GM12878 (cell line): ENCODE measurements around the gene GET3. TPM values are rescaled to one million over a fixed set of nuclear protein-coding genes. Genes with fewer than 3 reads are reported as not detected.

ENCODE experiments used
- CHD2 ChIP-seq: IDR thresholded peaks from 2 replicates; pipeline ENCODE4 v1.6.1; 2011; ENCODE audit warnings: low read depth, low read length, improper control_type of control experiment, borderline replicate concordance
- CHD4 ChIP-seq: fragments of 200-600 bp; sonication (generic); IDR thresholded peaks from 2 replicates; pipeline ENCODE4 v1.6.1; 2016; ENCODE audit warnings: mild to moderate bottlenecking
- CREM ChIP-seq: IDR thresholded peaks from 2 replicates; pipeline ENCODE4 v1.6.1; 2014; ENCODE audit warnings: antibody characterized with exemption, low read depth
- DPF2 ChIP-seq: fragments of 450-650 bp; IDR thresholded peaks from 2 replicates; pipeline ENCODE4 v1.6.1; 2017; ENCODE audit warnings: mild to moderate bottlenecking
- EP300 ChIP-seq, 2 experiments: fragments of 150-350 bp in 1 of 2; IDR thresholded peaks; 2 replicates each; pipeline ENCODE4 v1.6.1; 2011 to 2012; ENCODE audit warnings: low read depth in 2 of 2, low read length in 2 of 2, borderline replicate concordance in 1 of 2, improper control_type of control experiment in 1 of 2, inconsistent platforms in 1 of 2; ENCODE audit not compliant: control insufficient read depth in 1 of 2
- GABPA ChIP-seq: IDR thresholded peaks from 2 replicates; pipeline ENCODE4 v1.6.1; 2014; ENCODE audit warnings: antibody characterized with exemption, low read depth, mild to moderate bottlenecking, inconsistent platforms
- HCFC1 ChIP-seq: fragments of 150-350 bp; IDR thresholded peaks from 2 replicates; pipeline ENCODE4 v1.6.1; 2014; ENCODE audit warnings: low read length
- KDM1A ChIP-seq: fragments of 200-600 bp; sonication (generic); IDR thresholded peaks from 2 replicates; pipeline ENCODE4 v1.6.1; 2016; ENCODE audit warnings: borderline replicate concordance
- MAX ChIP-seq: IDR thresholded peaks from 2 replicates; pipeline ENCODE4 v1.6.1; 2012; ENCODE audit warnings: low read depth, low read length, improper control_type of control experiment
- MTA3 ChIP-seq: IDR thresholded peaks from 2 replicates; pipeline ENCODE4 v1.6.1; 2012; ENCODE audit warnings: low read length, inconsistent platforms, borderline replicate concordance
- MXI1 ChIP-seq: fragments of 150-350 bp; IDR thresholded peaks from 2 replicates; pipeline ENCODE4 v1.6.1; 2011; ENCODE audit warnings: low read depth, mild to moderate bottlenecking, inconsistent platforms, low read length, improper control_type of control experiment
- MYB ChIP-seq: fragments of 150-350 bp; IDR thresholded peaks from 2 replicates; pipeline ENCODE4 v1.6.1; 2014; ENCODE audit warnings: mild to moderate bottlenecking, low read depth, low read length, borderline replicate concordance
- NBN ChIP-seq: fragments of 450-650 bp; IDR thresholded peaks from 2 replicates; pipeline ENCODE4 v1.6.1; 2016
- NR2C1 ChIP-seq: fragments of 450-650 bp; IDR thresholded peaks from 2 replicates; pipeline ENCODE4 v1.6.1; 2017; ENCODE audit warnings: antibody characterized with exemption, mild to moderate bottlenecking, moderate library complexity
- NRF1 ChIP-seq: conservative IDR thresholded peaks from 2 replicates; pipeline ENCODE4 v1.6.1; 2011; ENCODE audit warnings: mild to moderate bottlenecking, low read depth, low read length, improper control_type of control experiment
- PKNOX1 ChIP-seq: fragments of 450-650 bp; IDR thresholded peaks from 2 replicates; pipeline ENCODE4 v1.6.1; 2016; ENCODE audit warnings: mild to moderate bottlenecking
- PML ChIP-seq: IDR thresholded peaks from 2 replicates; pipeline ENCODE4 v1.6.1; 2012; ENCODE audit warnings: low read length, inconsistent platforms
- POLR2A ChIP-seq: IDR thresholded peaks from 2 replicates; pipeline ENCODE4 v1.6.1; 2011; ENCODE audit warnings: low read depth, mild to moderate bottlenecking, low read length
- RAD21 ChIP-seq: IDR thresholded peaks from 2 replicates; pipeline ENCODE4 v1.6.1; 2011; ENCODE audit warnings: mild to moderate bottlenecking, low read depth, low read length, moderate library complexity; ENCODE audit not compliant: insufficient read depth
- RCOR1 ChIP-seq: conservative IDR thresholded peaks from 2 replicates; pipeline ENCODE4 v1.6.1; 2012; ENCODE audit warnings: low read depth, low read length, improper control_type of control experiment
- SREBF1 ChIP-seq: IDR thresholded peaks from 2 replicates; pipeline ENCODE4 v1.6.1; 2012; ENCODE audit warnings: mild to moderate bottlenecking, low read length
- SREBF2 ChIP-seq: IDR thresholded peaks from 2 replicates; pipeline ENCODE4 v1.6.1; 2012; ENCODE audit warnings: mild to moderate bottlenecking, low read length
- TARDBP ChIP-seq: IDR thresholded peaks from 2 replicates; pipeline ENCODE4 v1.6.1; 2016; ENCODE audit warnings: borderline replicate concordance
- TCF7 ChIP-seq: IDR thresholded peaks from 2 replicates; pipeline ENCODE4 v1.6.1; 2014; ENCODE audit warnings: antibody characterized with exemption, borderline replicate concordance
- ZSCAN29 ChIP-seq: fragments of 450-650 bp; IDR thresholded peaks from 2 replicates; pipeline ENCODE4 v1.6.1; 2017; ENCODE audit warnings: mild to moderate bottlenecking, moderate library complexity
- polyA plus RNA-seq, 11 experiments: library from polyadenylated mRNA; depleted of rRNA in 4 of 11; unstranded in 6 of 11; stranded (reverse) in 5 of 11; fragments of >200 nt; fragmentation: Nextera tagmentation in 4 of 11; fragmentation: Illumina TruSeq in 1 of 11; extraction: Ambion mirVana in 4 of 11; extraction: Trizol in 1 of 11; gene quantifications; 1 replicate in 1 of 11; 2 replicates in 10 of 11; pipeline versions ENCODE4 v1.2.1 to v1.2.3, GENCODE V29; 2011 to 2016; ENCODE audit warnings: inconsistent platforms in 2 of 11, missing spikeins in 2 of 11, low read depth in 1 of 11
- total RNA-seq, 4 experiments: library from RNA; depleted of rRNA in 3 of 4; stranded (reverse); fragments of >200 nt in 3 of 4; fragmentation: Illumina TruSeq in 1 of 4; extraction: Trizol in 1 of 4; gene quantifications; 2 replicates each; pipeline versions ENCODE4 v1.2.1 to v1.2.3, GENCODE V29; 2013 to 2021
- TF ChIP-seq, protein P1 (sequence below): fragments of 450-650 bp; conservative IDR thresholded peaks from 2 replicates; pipeline ENCODE4 v1.6.1; 2017; ENCODE audit warnings: mild to moderate bottlenecking, moderate library complexity
- TF ChIP-seq, protein P2 (sequence below): fragments of 450-650 bp; IDR thresholded peaks from 2 replicates; pipeline ENCODE4 v1.6.1; 2017; ENCODE audit warnings: low read depth, mild to moderate bottlenecking, moderate library complexity
- TF ChIP-seq, protein P3 (sequence below): IDR thresholded peaks from 2 replicates; pipeline ENCODE4 v1.6.1; 2011; ENCODE audit warnings: low read depth, low read length, improper control_type of control experiment, borderline replicate concordance

Gene GET3
- total and polyA plus RNA-seq, 10 of the 15 experiments (the other 5 are each of a cell fraction or from before 2014, with no cell fraction given), result 14.5 to 144 (median 97.2) TPM

DNA sequence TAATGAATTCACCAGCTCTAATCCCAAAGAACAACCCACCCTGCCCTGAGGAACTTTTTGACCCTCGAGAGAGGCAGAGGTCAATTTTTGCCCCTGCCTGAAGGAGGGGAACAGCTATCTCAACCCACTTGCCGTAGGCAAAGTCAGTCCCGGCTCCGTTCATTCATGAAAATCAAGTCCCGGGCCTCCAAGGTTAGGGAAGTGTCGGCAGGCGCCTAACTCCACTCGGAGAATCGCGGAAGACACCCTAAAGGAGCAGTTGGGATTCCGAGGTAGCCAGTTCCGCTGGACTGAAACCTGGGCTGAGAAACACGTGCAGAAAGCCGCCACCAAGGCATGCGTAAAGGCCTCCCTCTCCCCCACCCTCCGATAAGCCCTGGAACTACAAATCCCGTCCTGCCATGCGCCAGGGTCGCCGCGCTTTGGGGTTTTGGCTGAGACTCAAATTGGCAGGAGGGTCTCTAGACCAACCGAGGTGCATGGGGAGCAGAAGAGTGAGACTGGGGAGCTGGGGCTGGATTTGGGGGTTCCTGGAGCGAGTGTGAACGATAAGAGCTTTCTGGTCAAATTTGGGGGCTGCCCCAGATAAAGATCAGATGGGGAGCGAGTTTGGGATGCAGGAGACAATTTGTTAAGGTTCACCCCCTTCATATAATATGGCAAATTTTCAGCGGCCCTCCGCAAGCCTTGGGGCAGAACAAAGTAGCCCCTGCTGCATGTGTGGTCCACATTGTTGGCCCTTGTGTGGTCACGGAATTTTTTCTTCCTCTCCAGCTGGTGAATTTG is 13.5 kb upstream of the GET3 start, which contains the start of gene TNPO2 (continued):
- TF ChIP-seq KDM1A (no peak), NRF1 (peak; percentile 55), GABPA (no peak), MYB (no peak), MTA3 (no peak), CHD2 (no peak), CREM (peak; percentile 69; the same call in 1 of the 2 replicates), MAX (peak; percentile 93), NBN (no peak), NR2C1 (peak; percentile 88), DPF2 (no peak), EP300 (IDR thresholded peaks at IDR 0.05; ENCODE audit: borderline replicate concordance in 1 of 2, control insufficient read depth in 1 of 2, low read depth in 2 of 2, low read length in 2 of 2) (no peak), PML (peak; percentile 39; the same call in 1 of the 2 replicates), SREBF1 (peak; percentile 38; the same call in 1 of the 2 replicates), POLR2A (peak; percentile 78), SREBF2 (no peak), RAD21 (no peak), TARDBP (peak; percentile 61; the same call in 1 of the 2 replicates), HCFC1 (peak; percentile 89), TCF7 (no peak), PKNOX1 (no peak), CHD4 (no peak), ZSCAN29 (no peak), RCOR1 (no peak), MXI1 (peak; percentile 97)
- TF ChIP-seq, protein P1, sequence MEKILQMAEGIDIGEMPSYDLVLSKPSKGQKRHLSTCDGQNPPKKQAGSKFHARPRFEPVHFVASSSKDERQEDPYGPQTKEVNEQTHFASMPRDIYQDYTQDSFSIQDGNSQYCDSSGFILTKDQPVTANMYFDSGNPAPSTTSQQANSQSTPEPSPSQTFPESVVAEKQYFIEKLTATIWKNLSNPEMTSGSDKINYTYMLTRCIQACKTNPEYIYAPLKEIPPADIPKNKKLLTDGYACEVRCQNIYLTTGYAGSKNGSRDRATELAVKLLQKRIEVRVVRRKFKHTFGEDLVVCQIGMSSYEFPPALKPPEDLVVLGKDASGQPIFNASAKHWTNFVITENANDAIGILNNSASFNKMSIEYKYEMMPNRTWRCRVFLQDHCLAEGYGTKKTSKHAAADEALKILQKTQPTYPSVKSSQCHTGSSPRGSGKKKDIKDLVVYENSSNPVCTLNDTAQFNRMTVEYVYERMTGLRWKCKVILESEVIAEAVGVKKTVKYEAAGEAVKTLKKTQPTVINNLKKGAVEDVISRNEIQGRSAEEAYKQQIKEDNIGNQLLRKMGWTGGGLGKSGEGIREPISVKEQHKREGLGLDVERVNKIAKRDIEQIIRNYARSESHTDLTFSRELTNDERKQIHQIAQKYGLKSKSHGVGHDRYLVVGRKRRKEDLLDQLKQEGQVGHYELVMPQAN, result peak; percentile 79; the same call in 1 of the 2 replicates
- TF ChIP-seq, protein P2, sequence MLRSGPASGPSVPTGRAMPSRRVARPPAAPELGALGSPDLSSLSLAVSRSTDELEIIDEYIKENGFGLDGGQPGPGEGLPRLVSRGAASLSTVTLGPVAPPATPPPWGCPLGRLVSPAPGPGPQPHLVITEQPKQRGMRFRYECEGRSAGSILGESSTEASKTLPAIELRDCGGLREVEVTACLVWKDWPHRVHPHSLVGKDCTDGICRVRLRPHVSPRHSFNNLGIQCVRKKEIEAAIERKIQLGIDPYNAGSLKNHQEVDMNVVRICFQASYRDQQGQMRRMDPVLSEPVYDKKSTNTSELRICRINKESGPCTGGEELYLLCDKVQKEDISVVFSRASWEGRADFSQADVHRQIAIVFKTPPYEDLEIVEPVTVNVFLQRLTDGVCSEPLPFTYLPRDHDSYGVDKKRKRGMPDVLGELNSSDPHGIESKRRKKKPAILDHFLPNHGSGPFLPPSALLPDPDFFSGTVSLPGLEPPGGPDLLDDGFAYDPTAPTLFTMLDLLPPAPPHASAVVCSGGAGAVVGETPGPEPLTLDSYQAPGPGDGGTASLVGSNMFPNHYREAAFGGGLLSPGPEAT, result no peak
- TF ChIP-seq, protein P3, sequence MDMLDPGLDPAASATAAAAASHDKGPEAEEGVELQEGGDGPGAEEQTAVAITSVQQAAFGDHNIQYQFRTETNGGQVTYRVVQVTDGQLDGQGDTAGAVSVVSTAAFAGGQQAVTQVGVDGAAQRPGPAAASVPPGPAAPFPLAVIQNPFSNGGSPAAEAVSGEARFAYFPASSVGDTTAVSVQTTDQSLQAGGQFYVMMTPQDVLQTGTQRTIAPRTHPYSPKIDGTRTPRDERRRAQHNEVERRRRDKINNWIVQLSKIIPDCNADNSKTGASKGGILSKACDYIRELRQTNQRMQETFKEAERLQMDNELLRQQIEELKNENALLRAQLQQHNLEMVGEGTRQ, result no peak; the same call in 1 of the 2 replicates
